ENCODE results near the gene HSD17B2.

Gene HSD17B2

GRCh38 chr16:82088483-82088882, 53.4 kb downstream of the HSD17B2 start:
- Histone ChIP-seq H3K4me1 (ENCODE audit: control insufficient read depth in 1 of 2, insufficient read depth in 2 of 2, low read length in 2 of 2) (peaks cover 0 to 3% of the 10 kb centered on the region in 2 experiments), H3K9ac (ENCODE audit: low read length) (no peak overlapping the region), H2BK5ac (ENCODE audit: low read depth, low read length, poor library complexity) (no peak overlapping the region), H3K4me2 (ENCODE audit: low read length) (no peak overlapping the region), H3K23ac (ENCODE audit: low read length) (no peak overlapping the region), H3K79me1 (ENCODE audit: low read length) (no peaks in the 10 kb centered on the region), H3K9me3 (ENCODE audit: insufficient read depth, low read depth, low read length) (no peaks in the 10 kb centered on the region), H3K4ac (ENCODE audit: low read depth, low read length) (no peak overlapping the region), H3K36me3 (ENCODE audit: control insufficient read depth in 1 of 2, insufficient read depth in 2 of 2, low read length in 2 of 2) (no peaks in the 10 kb centered on the region), H3K79me2 (ENCODE audit: control insufficient read depth, insufficient read depth, low read length, poor library complexity) (no peaks in the 10 kb centered on the region), H3K14ac (ENCODE audit: low read length) (no peak overlapping the region), H4K12ac (ENCODE audit: low read depth, low read length) (no peak overlapping the region), H2AFZ (ENCODE audit: insufficient read depth, low read length, poor library complexity) (no peak overlapping the region), H3K27me3 (ENCODE audit: insufficient read depth, low read length) (no peaks in the 10 kb centered on the region), H3K4me3 (ENCODE audit: low read depth, low read length) (no peak overlapping the region), H2BK120ac (ENCODE audit: insufficient read depth, low read length, poor library complexity) (no peak overlapping the region), H4K8ac (ENCODE audit: low read depth, low read length) (no peak overlapping the region), H2AK5ac (ENCODE audit: low read length) (no peak overlapping the region), H4K91ac (ENCODE audit: low read depth, low read length) (no peak overlapping the region), H2BK12ac (ENCODE audit: low read length) (no peak overlapping the region), H3K27ac (ENCODE audit: low read depth, low read length) (no peak overlapping the region), H3K18ac (ENCODE audit: low read length) (no peak overlapping the region)
- no CpG with 5 or more reads among the region's 4 CpGs for WGBS (ENCODE audit: extremely low coverage, insufficient coverage, insufficient read length)
- no peak for DNase-seq

- no peaks in the 10 kb centered on the region for H3K79me1 ChIP-seq (ENCODE audit: low read length)
- no peak overlapping the region for H4K91ac ChIP-seq (ENCODE audit: low read depth, low read length)
- no peaks in the 10 kb centered on the region for H3K36me3 ChIP-seq (ENCODE audit: control insufficient read depth in 1 of 2, insufficient read depth in 2 of 2, low read length in 2 of 2)
- peaks cover 0 to 3% of the 10 kb centered on the region in 2 experiments for H3K4me1 ChIP-seq (ENCODE audit: control insufficient read depth in 1 of 2, insufficient read depth in 2 of 2, low read length in 2 of 2)
- no peak overlapping the region for H2BK5ac ChIP-seq (ENCODE audit: low read depth, low read length, poor library complexity)
- H2BK12ac ChIP-seq (ENCODE audit: low read length) = no peak overlapping the region
- H2AFZ ChIP-seq (ENCODE audit: insufficient read depth, low read length, poor library complexity) = no peak overlapping the region
- H2AK5ac ChIP-seq (ENCODE audit: low read length) = no peak overlapping the region
- no peak overlapping the region for H3K14ac ChIP-seq (ENCODE audit: low read length)
- H3K79me2 ChIP-seq (ENCODE audit: control insufficient read depth, insufficient read depth, low read length, poor library complexity) = no peaks in the 10 kb centered on the region
- no peaks in the 10 kb centered on the region for H3K27me3 ChIP-seq (ENCODE audit: insufficient read depth, low read length)
- no peak overlapping the region for H3K27ac ChIP-seq (ENCODE audit: low read depth, low read length)
- H3K9me3 ChIP-seq (ENCODE audit: insufficient read depth, low read depth, low read length) = no peaks in the 10 kb centered on the region
- no peak overlapping the region for H4K12ac ChIP-seq (ENCODE audit: low read depth, low read length)
- whole genome bisulfite sequencing (ENCODE audit: extremely low coverage, insufficient coverage, insufficient read length) = no CpG with 5 or more reads among the region's 1 CpG
- no peak overlapping the region for H4K8ac ChIP-seq (ENCODE audit: low read depth, low read length)
- no peak overlapping the region for H3K4me3 ChIP-seq (ENCODE audit: low read depth, low read length)
- no peak overlapping the region for H3K4ac ChIP-seq (ENCODE audit: low read depth, low read length)
- H3K23ac ChIP-seq (ENCODE audit: low read length) = no peak overlapping the region
- H3K9ac ChIP-seq (ENCODE audit: low read length) = no peak overlapping the region
- no peak for DNase-seq
- no peak overlapping the region for H2BK120ac ChIP-seq (ENCODE audit: insufficient read depth, low read length, poor library complexity)
- H3K18ac ChIP-seq (ENCODE audit: low read length) = no peak overlapping the region
- no peak overlapping the region for H3K4me2 ChIP-seq (ENCODE audit: low read length)
Observed at GRCh38 chr16:82091241-82091640, 56.2 kb downstream of the HSD17B2 start.

- H3K4me2 ChIP-seq (ENCODE audit: low read length) = no peak overlapping the region
- H4K91ac ChIP-seq (ENCODE audit: low read depth, low read length) = no peak overlapping the region
- H3K36me3 ChIP-seq (ENCODE audit: control insufficient read depth in 1 of 2, insufficient read depth in 2 of 2, low read length in 2 of 2) = no peaks in the 10 kb centered on the region
- no peak overlapping the region for H3K23ac ChIP-seq (ENCODE audit: low read length)
- no peak overlapping the region for H2BK12ac ChIP-seq (ENCODE audit: low read length)
- WGBS (ENCODE audit: extremely low coverage, insufficient coverage, insufficient read length) = no CpG with 5 or more reads among the region's 2 CpGs
- H3K9me3 ChIP-seq (ENCODE audit: insufficient read depth, low read depth, low read length) = no peaks in the 10 kb centered on the region
- peaks cover 0 to 3% of the 10 kb centered on the region in 2 experiments for H3K4me1 ChIP-seq (ENCODE audit: control insufficient read depth in 1 of 2, insufficient read depth in 2 of 2, low read length in 2 of 2)
- no peak overlapping the region for H2BK120ac ChIP-seq (ENCODE audit: insufficient read depth, low read length, poor library complexity)
- no peaks in the 10 kb centered on the region for H3K79me1 ChIP-seq (ENCODE audit: low read length)
- no peak overlapping the region for H3K4me3 ChIP-seq (ENCODE audit: low read depth, low read length)
- H2AFZ ChIP-seq (ENCODE audit: insufficient read depth, low read length, poor library complexity) = no peak overlapping the region
- no peaks in the 10 kb centered on the region for H3K79me2 ChIP-seq (ENCODE audit: control insufficient read depth, insufficient read depth, low read length, poor library complexity)
- no peak overlapping the region for H2AK5ac ChIP-seq (ENCODE audit: low read length)
- H4K8ac ChIP-seq (ENCODE audit: low read depth, low read length) = no peak overlapping the region
- H3K14ac ChIP-seq (ENCODE audit: low read length) = no peak overlapping the region
- no peak overlapping the region for H3K9ac ChIP-seq (ENCODE audit: low read length)
- no peak overlapping the region for H4K12ac ChIP-seq (ENCODE audit: low read depth, low read length)
- no peaks in the 10 kb centered on the region for H3K27me3 ChIP-seq (ENCODE audit: insufficient read depth, low read length)
- no peak overlapping the region for H3K27ac ChIP-seq (ENCODE audit: low read depth, low read length)
- no peak for DNase-seq
- H3K18ac ChIP-seq (ENCODE audit: low read length) = no peak overlapping the region
- no peak overlapping the region for H2BK5ac ChIP-seq (ENCODE audit: low read depth, low read length, poor library complexity)
- no peak overlapping the region for H3K4ac ChIP-seq (ENCODE audit: low read depth, low read length)
Observed at GRCh38 chr16:82092711-82093110, 57.7 kb downstream of the HSD17B2 start.

- Histone ChIP-seq H3K23ac (ENCODE audit: low read length) (no peak overlapping the region), H3K9me3 (ENCODE audit: insufficient read depth, low read depth, low read length) (no peaks in the 10 kb centered on the region), H3K9ac (ENCODE audit: low read length) (no peak overlapping the region), H3K4me3 (ENCODE audit: low read depth, low read length) (no peak overlapping the region), H3K4me1 (ENCODE audit: control insufficient read depth in 1 of 2, insufficient read depth in 2 of 2, low read length in 2 of 2) (peaks cover 0 to 3% of the 10 kb centered on the region in 2 experiments), H3K79me1 (ENCODE audit: low read length) (no peaks in the 10 kb centered on the region), H3K79me2 (ENCODE audit: control insufficient read depth, insufficient read depth, low read length, poor library complexity) (no peaks in the 10 kb centered on the region), H4K8ac (ENCODE audit: low read depth, low read length) (no peak overlapping the region), H2BK120ac (ENCODE audit: insufficient read depth, low read length, poor library complexity) (no peak overlapping the region), H3K4ac (ENCODE audit: low read depth, low read length) (no peak overlapping the region), H2BK5ac (ENCODE audit: low read depth, low read length, poor library complexity) (no peak overlapping the region), H2AFZ (ENCODE audit: insufficient read depth, low read length, poor library complexity) (no peak overlapping the region), H3K4me2 (ENCODE audit: low read length) (no peak overlapping the region), H4K12ac (ENCODE audit: low read depth, low read length) (no peak overlapping the region), H4K91ac (ENCODE audit: low read depth, low read length) (no peak overlapping the region), H3K18ac (ENCODE audit: low read length) (no peak overlapping the region), H3K14ac (ENCODE audit: low read length) (no peak overlapping the region), H3K27me3 (ENCODE audit: insufficient read depth, low read length) (no peaks in the 10 kb centered on the region), H3K36me3 (ENCODE audit: control insufficient read depth in 1 of 2, insufficient read depth in 2 of 2, low read length in 2 of 2) (no peaks in the 10 kb centered on the region), H3K27ac (ENCODE audit: low read depth, low read length) (no peak overlapping the region), H2BK12ac (ENCODE audit: low read length) (no peak overlapping the region), H2AK5ac (ENCODE audit: low read length) (no peak overlapping the region)
- DNase-seq = no peak
Observed at GRCh38 chr16:82093666-82094300, 58.7 kb downstream of the HSD17B2 start.
